Ishikawa (cell line): ENCODE measurements around the gene AUTS2.

Source experiments
- CEBPB ChIP-seq: IDR thresholded peaks from 2 replicates; pipeline ENCODE4 v1.6.1; 2012
- CREB1 ChIP-seq: IDR thresholded peaks from 2 replicates; pipeline ENCODE4 v1.6.1; 2012; ENCODE audit warnings: low read depth
- EGR1 ChIP-seq: IDR thresholded peaks from 2 replicates; pipeline ENCODE4 v1.6.1; 2012
- EP300 ChIP-seq: IDR thresholded peaks from 2 replicates; pipeline ENCODE4 v1.6.1; 2012; ENCODE audit warnings: borderline replicate concordance
- FOXM1 ChIP-seq: IDR thresholded peaks from 2 replicates; pipeline ENCODE4 v1.6.1; 2012; ENCODE audit warnings: low read depth, borderline replicate concordance
- MAX ChIP-seq: IDR thresholded peaks from 2 replicates; pipeline ENCODE4 v1.6.1; 2012
- NFIC ChIP-seq: IDR thresholded peaks from 2 replicates; pipeline ENCODE4 v1.6.1; 2012
- RAD21 ChIP-seq: IDR thresholded peaks from 2 replicates; pipeline ENCODE4 v1.6.1; 2012; ENCODE audit warnings: low read depth
- REST ChIP-seq: IDR thresholded peaks from 2 replicates; pipeline ENCODE4 v1.6.1; 2012; ENCODE audit warnings: low read depth, mild to moderate bottlenecking
- TAF1 ChIP-seq: IDR thresholded peaks from 2 replicates; pipeline ENCODE4 v1.6.1; 2012; ENCODE audit warnings: low read depth, mild to moderate bottlenecking
- TCF12 ChIP-seq: IDR thresholded peaks from 2 replicates; pipeline ENCODE4 v1.6.1; 2012; ENCODE audit warnings: low read depth
- TEAD4 ChIP-seq: IDR thresholded peaks from 2 replicates; pipeline ENCODE4 v1.6.1; 2012
- USF1 ChIP-seq: IDR thresholded peaks from 2 replicates; pipeline ENCODE4 v1.6.1; 2012
- YY1 ChIP-seq: IDR thresholded peaks from 2 replicates; pipeline ENCODE4 v1.6.1; 2012; ENCODE audit warnings: low read depth
- ZBTB7A ChIP-seq: IDR thresholded peaks from 2 replicates; pipeline ENCODE4 v1.6.1; 2012; ENCODE audit warnings: low read depth

AUTS2 gene

GRCh38 chr7:69966766-69967591 lies 368.7 kb downstream of the AUTS2 start:
- no peak for TF ChIP-seq RAD21
- TF ChIP-seq TEAD4 = no peak
- no peak for TF ChIP-seq NFIC
- TF ChIP-seq MAX = no peak
- no peak for TF ChIP-seq CREB1
- TF ChIP-seq CEBPB = no peak
- TF ChIP-seq EP300 = no peak
- no peak for TF ChIP-seq REST
- TF ChIP-seq FOXM1 = no peak
- no peak for TF ChIP-seq USF1
- no peak for TF ChIP-seq EGR1

- no peak for TF ChIP-seq USF1
- TF ChIP-seq TCF12 = no peak
- TF ChIP-seq FOXM1 = no peak
These were observed 369.6 kb downstream of the AUTS2 start for GRCh38 chr7:69967689-69968450.

- TF ChIP-seq TCF12 = no peak
- no peak for TF ChIP-seq FOXM1
- no peak for TF ChIP-seq RAD21
- no peak for TF ChIP-seq REST
- no peak for TF ChIP-seq MAX
- no peak for TF ChIP-seq TAF1
These were observed 370.8 kb downstream of the AUTS2 start for GRCh38 chr7:69968969-69969556.

GRCh38 chr7:69981646-69982045 lies 383.4 kb downstream of the AUTS2 start:
- TF ChIP-seq REST (no peak), EGR1 (no peak), MAX (no peak), ZBTB7A (no peak), FOXM1 (no peak), TAF1 (no peak), TEAD4 (no peak), USF1 (no peak), NFIC (no peak), YY1 (no peak), CREB1 (no peak)
